Measurements from ENCODE around the gene DENND2A.

DNA sequence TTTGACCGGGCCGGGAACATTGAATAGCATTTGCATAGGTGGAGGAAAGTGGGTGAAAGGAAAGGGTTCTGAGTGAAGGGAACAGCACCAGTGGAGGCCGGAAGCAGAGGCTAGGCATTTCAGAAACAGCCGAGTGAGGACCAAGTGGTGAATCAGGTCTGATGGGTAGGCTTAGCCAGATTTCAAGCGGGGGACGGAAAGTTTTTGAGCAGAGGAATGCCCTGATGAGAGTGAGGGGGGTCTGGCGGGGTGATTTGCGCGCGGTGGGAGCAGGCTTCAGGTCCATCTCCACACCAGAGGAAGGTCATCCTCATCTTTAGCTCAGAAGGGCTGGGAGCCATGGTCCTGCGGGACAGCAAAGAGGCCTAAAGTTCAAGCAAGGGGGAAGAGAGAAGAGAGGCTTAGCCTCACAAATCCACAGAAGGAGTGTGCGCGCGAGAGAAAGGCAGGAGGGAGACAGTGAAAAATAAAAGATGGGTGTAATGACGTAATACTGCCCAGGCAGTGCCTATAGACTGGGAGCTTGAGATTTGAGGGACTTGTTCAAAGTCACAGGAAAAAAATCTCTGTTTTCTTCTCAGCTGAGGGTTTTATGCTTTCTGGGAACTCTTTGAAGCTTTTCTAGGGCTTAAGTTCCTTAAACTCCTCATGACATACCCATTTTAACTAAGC is 1.0 kb upstream of the DENND2A start:
- TF ChIP-seq, protein P1, sequence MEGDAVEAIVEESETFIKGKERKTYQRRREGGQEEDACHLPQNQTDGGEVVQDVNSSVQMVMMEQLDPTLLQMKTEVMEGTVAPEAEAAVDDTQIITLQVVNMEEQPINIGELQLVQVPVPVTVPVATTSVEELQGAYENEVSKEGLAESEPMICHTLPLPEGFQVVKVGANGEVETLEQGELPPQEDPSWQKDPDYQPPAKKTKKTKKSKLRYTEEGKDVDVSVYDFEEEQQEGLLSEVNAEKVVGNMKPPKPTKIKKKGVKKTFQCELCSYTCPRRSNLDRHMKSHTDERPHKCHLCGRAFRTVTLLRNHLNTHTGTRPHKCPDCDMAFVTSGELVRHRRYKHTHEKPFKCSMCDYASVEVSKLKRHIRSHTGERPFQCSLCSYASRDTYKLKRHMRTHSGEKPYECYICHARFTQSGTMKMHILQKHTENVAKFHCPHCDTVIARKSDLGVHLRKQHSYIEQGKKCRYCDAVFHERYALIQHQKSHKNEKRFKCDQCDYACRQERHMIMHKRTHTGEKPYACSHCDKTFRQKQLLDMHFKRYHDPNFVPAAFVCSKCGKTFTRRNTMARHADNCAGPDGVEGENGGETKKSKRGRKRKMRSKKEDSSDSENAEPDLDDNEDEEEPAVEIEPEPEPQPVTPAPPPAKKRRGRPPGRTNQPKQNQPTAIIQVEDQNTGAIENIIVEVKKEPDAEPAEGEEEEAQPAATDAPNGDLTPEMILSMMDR (IDR thresholded peaks at IDR 0.05; ENCODE audit: low read depth, low read length, missing input control) = no peak
- TF ChIP-seq SP1 (IDR thresholded peaks at IDR 0.05) = no peak
- TF ChIP-seq EGR1 (IDR thresholded peaks at IDR 0.05; ENCODE audit: low read depth in 2 of 2) = no peak
- no peak for TF ChIP-seq RAD21 (IDR thresholded peaks at IDR 0.05)
- TF ChIP-seq, protein P2, sequence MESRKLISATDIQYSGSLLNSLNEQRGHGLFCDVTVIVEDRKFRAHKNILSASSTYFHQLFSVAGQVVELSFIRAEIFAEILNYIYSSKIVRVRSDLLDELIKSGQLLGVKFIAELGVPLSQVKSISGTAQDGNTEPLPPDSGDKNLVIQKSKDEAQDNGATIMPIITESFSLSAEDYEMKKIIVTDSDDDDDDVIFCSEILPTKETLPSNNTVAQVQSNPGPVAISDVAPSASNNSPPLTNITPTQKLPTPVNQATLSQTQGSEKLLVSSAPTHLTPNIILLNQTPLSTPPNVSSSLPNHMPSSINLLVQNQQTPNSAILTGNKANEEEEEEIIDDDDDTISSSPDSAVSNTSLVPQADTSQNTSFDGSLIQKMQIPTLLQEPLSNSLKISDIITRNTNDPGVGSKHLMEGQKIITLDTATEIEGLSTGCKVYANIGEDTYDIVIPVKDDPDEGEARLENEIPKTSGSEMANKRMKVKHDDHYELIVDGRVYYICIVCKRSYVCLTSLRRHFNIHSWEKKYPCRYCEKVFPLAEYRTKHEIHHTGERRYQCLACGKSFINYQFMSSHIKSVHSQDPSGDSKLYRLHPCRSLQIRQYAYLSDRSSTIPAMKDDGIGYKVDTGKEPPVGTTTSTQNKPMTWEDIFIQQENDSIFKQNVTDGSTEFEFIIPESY (IDR thresholded peaks at IDR 0.05) = no peak
- no peak for TF ChIP-seq HNF4G (IDR thresholded peaks at IDR 0.05)
- TF ChIP-seq, protein P3, sequence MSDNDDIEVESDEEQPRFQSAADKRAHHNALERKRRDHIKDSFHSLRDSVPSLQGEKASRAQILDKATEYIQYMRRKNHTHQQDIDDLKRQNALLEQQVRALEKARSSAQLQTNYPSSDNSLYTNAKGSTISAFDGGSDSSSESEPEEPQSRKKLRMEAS (IDR thresholded peaks at IDR 0.05) = no peak
- TF ChIP-seq YY1 (IDR thresholded peaks at IDR 0.05) = no peak
- TF ChIP-seq, protein P4, sequence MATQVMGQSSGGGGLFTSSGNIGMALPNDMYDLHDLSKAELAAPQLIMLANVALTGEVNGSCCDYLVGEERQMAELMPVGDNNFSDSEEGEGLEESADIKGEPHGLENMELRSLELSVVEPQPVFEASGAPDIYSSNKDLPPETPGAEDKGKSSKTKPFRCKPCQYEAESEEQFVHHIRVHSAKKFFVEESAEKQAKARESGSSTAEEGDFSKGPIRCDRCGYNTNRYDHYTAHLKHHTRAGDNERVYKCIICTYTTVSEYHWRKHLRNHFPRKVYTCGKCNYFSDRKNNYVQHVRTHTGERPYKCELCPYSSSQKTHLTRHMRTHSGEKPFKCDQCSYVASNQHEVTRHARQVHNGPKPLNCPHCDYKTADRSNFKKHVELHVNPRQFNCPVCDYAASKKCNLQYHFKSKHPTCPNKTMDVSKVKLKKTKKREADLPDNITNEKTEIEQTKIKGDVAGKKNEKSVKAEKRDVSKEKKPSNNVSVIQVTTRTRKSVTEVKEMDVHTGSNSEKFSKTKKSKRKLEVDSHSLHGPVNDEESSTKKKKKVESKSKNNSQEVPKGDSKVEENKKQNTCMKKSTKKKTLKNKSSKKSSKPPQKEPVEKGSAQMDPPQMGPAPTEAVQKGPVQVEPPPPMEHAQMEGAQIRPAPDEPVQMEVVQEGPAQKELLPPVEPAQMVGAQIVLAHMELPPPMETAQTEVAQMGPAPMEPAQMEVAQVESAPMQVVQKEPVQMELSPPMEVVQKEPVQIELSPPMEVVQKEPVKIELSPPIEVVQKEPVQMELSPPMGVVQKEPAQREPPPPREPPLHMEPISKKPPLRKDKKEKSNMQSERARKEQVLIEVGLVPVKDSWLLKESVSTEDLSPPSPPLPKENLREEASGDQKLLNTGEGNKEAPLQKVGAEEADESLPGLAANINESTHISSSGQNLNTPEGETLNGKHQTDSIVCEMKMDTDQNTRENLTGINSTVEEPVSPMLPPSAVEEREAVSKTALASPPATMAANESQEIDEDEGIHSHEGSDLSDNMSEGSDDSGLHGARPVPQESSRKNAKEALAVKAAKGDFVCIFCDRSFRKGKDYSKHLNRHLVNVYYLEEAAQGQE (IDR thresholded peaks at IDR 0.05) = no peak
- TF ChIP-seq JUND (IDR thresholded peaks at IDR 0.05) = no peak

All from liver (tissue), 3 donors.